AG09309 (cell line): Measurements from ENCODE around the gene TTBK1.

Experiments
- DNase-seq: peaks from one replicate; pipeline ENCODE4 v3.0.0-alpha.2; 2010; ENCODE audit warnings: low read depth
- H3K4me3 ChIP-seq: 2 replicates; pipeline ENCODE4 v1.5.1; 2011; ENCODE audit warnings: mild to moderate bottlenecking, low read depth, low read length, moderate library complexity; ENCODE audit not compliant: control insufficient read depth
- CTCF ChIP-seq: IDR thresholded peaks from 2 replicates; pipeline ENCODE4 v1.5.1; 2011; ENCODE audit warnings: mild to moderate bottlenecking, low read depth, low read length, inconsistent platforms; ENCODE audit not compliant: insufficient read depth, control insufficient read depth; ENCODE audit errors: missing control alignments

The TTBK1 gene

GRCh38 chr6:43241446-43241845 lies 1.8 kb upstream of the TTBK1 start:
- no peak for TF ChIP-seq CTCF
- no peak for DNase-seq
- no peak overlapping the region for H3K4me3 ChIP-seq

GRCh38 chr6:43243664-43244321 lies 512 bp downstream of the TTBK1 start:
- no peak overlapping the region for H3K4me3 ChIP-seq
- no peak for TF ChIP-seq CTCF
- no peak for DNase-seq

- H3K4me3 ChIP-seq: peak overlapping the region; percentile 40
- DNase-seq: no peak
- no peak for TF ChIP-seq CTCF
Measured at GRCh38 chr6:43246301-43247113, 3.2 kb downstream of the TTBK1 start.

- no peak for TF ChIP-seq CTCF
- H3K4me3 ChIP-seq: peak overlapping the region; percentile 40
- DNase-seq: no peak
Measured at GRCh38 chr6:43247114-43247999, 4.1 kb downstream of the TTBK1 start.

- TF ChIP-seq CTCF: no peak
- DNase-seq: no peak
- H3K4me3 ChIP-seq: no peak overlapping the region
Measured at GRCh38 chr6:43248101-43248500, 4.8 kb downstream of the TTBK1 start.

GRCh38 chr6:43248791-43249190 lies 5.5 kb downstream of the TTBK1 start:
- H3K4me3 ChIP-seq: no peak overlapping the region
- DNase-seq: no peak
- TF ChIP-seq CTCF: no peak
